ENCODE measurements around the gene UPK3BL1.
"Not testable (repeated sequence)": the region's sequence is repeated elsewhere in the genome, so short reads cannot be mapped to it uniquely, and the experiment has no call there.

UPK3BL1 gene, protein sequence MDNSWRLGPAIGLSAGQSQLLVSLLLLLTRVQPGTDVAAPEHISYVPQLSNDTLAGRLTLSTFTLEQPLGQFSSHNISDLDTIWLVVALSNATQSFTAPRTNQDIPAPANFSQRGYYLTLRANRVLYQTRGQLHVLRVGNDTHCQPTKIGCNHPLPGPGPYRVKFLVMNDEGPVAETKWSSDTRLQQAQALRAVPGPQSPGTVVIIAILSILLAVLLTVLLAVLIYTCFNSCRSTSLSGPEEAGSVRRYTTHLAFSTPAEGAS

DNA sequence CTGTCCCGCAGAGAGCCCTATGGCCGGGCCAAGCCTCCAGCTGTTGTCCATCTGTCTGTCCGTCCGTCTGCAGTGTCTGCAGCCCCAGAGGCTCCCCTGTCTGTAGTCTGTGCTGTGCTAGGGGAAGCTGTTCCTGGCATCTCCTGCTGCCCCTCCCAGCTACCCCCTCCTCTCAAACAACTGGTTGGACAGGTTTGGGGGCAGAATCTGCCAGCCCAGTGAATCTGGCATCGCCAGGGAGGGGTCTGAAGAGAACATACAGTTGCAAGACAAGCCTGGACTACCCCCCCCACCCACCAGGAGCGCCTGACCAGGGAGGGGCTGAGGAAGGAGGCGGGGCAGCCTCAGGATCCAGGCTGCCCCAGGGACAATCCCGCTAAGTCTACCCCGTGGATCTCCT, at the start of gene UPK3BL1:
TSS of gene UPK3BL1 (minus strand) at position 101 of the 400 bp plus-strand sequence. CDS start at position 51, 50 bp downstream.
- DNase-seq, result not testable (repeated sequence)

DNA sequence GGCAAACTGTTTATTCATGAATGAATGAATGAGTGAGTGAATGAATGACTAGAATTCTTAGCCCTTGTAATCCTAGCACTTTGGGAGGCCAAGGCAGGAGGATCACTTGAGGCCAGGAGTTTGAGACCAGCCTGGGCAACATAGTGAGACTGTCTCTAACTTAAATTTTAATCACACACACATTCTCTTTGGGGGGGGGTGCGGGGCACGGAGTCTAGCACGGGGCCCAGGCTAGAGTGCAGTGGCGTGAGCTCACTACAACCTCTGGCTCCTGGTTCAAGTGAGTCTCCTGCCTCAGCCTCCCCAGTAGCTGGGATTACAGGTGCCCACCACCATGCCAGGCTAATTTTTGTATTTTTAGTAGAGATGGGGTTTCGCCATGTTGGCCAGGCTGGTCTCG, 48.0 kb upstream of the UPK3BL1 start:
- not testable (repeated sequence) for DNase-seq

- DNase-seq, result not testable (repeated sequence)
These were observed 47.1 kb upstream of the UPK3BL1 start for GRCh38 chr7:102689436-102690282.

- not testable (repeated sequence) for DNase-seq
These were observed 45.9 kb upstream of the UPK3BL1 start for GRCh38 chr7:102688299-102689036.

GRCh38 chr7:102682560-102682959, 40.0 kb upstream of the UPK3BL1 start:
- DNase-seq, result not testable (repeated sequence)

- DNase-seq, result not testable (repeated sequence)
These were observed 38.2 kb upstream of the UPK3BL1 start for GRCh38 chr7:102680780-102681179.

GRCh38 chr7:102675545-102675944, 33.0 kb upstream of the UPK3BL1 start:
- DNase-seq, result not testable (repeated sequence)

GRCh38 chr7:102673447-102674067, 31.0 kb upstream of the UPK3BL1 start:
- not testable (repeated sequence) for DNase-seq

DNA sequence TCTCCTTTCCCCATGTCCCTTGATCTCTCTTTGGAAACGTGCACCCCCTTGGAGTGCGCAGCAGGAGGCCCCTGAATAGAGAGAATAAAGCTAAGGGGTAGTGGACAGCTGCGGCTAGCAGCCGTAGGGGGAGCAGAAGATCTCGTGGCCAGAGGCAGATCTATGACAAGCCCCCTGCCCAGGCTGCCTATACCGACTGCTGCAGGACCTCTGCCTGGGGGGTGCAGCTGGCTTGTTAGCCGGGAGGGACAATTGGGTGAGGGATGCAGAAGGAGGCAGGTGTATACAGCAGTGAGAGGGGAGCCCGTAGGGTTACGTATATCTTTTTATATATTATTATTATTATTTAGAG, 29.3 kb upstream of the UPK3BL1 start:
- DNase-seq, result not testable (repeated sequence)

- not testable (repeated sequence) for DNase-seq
These were observed 28.8 kb upstream of the UPK3BL1 start, which contains the start of gene POLR2J2 for GRCh38 chr7:102671166-102671955. POLR2J2 (minus strand) TSS chr7:102671663; CDS start chr7:102671601, 62 bp downstream.

DNA sequence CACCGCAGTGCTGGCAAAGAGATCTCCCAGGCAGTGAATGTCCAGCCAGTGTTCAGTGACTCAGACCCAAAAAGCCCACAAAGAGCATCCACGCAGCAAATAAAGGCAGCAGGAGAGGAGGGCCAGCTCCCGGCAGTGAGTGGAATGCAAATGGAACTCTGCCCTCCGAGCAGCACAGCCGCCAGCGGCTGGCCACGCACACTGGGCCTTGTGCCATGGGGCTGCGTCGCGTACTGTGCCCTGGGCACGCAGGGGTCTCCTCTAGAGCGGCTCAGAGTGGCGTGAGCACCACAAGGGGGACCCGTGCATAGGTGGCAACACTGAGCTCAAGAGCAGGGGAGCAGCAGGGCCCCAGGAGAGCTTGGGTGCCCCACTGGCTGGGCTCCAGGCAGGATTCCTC, 24.9 kb upstream of the UPK3BL1 start:
- not testable (repeated sequence) for DNase-seq

- DNase-seq, result not testable (repeated sequence)
These were observed 24.3 kb upstream of the UPK3BL1 start for GRCh38 chr7:102666850-102667249.

DNA sequence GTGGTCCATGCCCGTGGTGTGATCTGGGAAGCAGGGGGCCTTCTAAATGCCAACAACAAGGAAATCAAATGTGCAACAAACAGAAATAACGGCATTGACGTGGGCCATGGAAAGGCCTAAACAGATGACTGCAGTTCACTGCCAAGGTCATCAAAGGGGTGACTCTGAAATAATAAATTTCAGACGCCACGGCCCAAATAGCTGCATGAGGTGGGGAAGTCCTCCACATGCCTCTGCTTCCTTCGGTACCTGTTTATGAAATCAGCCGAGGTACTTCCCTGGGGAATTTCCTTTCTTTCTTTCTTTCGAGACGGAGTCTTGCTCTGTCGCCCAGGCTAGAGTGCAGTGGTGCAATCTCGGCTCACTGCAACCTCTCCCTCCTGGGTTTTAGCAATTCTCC, 22.2 kb upstream of the UPK3BL1 start:
- not testable (repeated sequence) for DNase-seq

DNA sequence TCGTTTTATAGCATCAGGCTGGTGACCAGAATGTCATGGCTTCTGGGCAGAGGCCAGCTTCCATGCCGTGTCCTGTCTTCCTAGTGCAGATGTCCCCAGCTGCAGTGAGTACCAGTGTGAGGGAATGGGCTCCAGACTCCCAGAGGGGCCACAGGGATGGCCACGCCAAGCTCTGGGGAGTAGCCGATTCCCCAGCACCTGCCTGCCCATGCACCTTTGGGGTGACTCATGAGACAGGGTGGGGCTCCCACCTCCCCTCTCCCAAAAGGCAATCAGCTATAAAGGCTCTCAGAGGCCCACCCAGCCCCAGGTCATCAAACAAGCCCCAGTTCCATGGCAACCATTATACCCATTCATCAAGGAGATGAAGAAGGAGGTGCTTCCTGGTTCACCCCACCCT, 7.3 kb upstream of the UPK3BL1 start, which contains the start of gene SPDYE2B:
TSS of gene SPDYE2B (plus strand) at position 396 of the 400 bp plus-strand sequence. CDS start 2,030 bp downstream, outside the sequence.
- DNase-seq, result not testable (repeated sequence)

DNA sequence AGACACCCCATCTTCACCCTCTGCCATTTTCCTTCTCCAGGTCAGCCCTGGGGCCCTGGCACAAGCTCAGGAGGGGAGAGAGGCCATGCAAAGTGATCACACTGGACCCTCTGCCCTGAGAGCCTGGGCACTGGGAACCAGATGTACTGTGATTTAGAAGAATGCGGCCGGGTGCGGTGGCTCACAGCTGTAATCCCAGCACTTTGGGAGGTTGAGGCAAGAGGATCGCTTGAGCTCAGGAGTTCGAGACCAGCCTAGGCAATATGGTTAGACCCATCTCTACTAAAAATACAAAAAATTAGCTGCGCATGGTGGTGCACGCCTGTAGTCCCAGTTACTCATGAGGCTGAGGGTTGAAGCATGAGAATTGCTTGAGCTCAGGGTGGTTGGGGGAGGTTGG, 5.2 kb upstream of the UPK3BL1 start:
- DNase-seq, result not testable (repeated sequence)

DNA sequence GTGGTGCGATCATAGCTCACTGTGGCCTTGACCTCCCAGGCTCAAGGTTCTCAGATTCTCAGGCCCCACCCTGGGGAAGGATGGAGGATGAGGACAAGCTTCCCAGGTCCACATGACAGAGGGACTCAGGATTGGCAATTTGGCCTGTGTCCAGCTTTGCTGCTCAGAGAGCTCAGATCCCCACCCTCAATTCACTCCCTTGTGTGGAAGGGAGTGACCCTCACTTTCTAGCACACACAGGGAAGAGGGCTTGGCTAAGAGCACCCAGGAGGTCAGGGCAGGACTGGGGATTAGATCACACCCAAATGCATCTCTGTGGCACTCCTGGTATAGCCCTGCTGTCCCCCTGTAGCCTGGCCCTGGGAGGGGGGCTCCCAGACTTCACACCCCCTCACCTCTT, 813 bp upstream of the UPK3BL1 start:
- not testable (repeated sequence) for DNase-seq

DNA sequence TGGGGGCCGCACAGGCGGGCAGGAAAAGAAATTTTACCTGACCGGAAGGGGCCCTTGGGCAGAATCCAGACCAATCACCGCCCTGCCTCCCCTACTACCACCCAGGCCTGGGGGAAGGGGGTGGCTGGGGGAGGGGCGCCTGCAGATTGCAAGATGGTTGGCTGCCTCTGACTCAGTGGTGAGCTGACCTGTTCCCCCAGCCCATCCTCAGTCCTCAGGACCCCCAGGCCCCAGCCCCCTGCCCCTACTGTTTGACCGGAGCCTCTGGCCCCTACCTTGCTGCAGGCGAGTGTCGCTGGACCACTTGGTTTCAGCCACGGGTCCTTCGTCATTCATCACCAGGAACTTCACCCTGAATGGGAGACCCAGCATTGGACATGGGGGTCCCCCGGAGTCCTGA, 3.7 kb downstream of the UPK3BL1 start:
- DNase-seq, result not testable (repeated sequence)

- DNase-seq, result not testable (repeated sequence)
These were observed 5.6 kb downstream of the UPK3BL1 start for GRCh38 chr7:102636956-102637355.

DNA sequence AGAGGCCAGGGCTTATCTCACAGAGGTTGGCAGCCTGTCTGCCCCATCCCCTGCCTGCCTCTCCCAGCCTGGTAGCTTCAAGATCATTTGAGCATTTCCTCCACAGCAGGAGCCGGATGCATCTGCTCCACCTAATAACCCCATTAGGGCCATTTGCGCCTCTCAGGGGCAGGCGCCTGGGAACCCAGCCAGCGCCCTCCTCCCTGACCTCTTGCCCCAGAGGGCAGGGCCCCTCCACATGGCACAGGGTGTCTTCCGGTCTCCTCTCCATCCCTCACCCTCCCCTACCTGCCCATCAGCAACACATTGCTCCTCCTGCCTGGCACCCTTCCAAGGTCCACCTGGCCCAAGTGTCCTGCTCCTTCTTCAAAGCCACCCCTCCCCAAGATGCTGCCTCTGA, 7.2 kb downstream of the UPK3BL1 start:
- not testable (repeated sequence) for DNase-seq

GRCh38 chr7:102634299-102634698, 8.3 kb downstream of the UPK3BL1 start:
- DNase-seq, result not testable (repeated sequence)

GRCh38 chr7:102630622-102631021, 12.0 kb downstream of the UPK3BL1 start:
- DNase-seq, result not testable (repeated sequence)
